Amniotic epithelial cell (primary cell): Measurements from ENCODE around the gene CD63.

Source experiments
- DNase-seq: peaks from one replicate; pipeline ENCODE4 v3.0.0-alpha.2; 2010; ENCODE audit warnings: low read depth

The CD63 gene

DNA sequence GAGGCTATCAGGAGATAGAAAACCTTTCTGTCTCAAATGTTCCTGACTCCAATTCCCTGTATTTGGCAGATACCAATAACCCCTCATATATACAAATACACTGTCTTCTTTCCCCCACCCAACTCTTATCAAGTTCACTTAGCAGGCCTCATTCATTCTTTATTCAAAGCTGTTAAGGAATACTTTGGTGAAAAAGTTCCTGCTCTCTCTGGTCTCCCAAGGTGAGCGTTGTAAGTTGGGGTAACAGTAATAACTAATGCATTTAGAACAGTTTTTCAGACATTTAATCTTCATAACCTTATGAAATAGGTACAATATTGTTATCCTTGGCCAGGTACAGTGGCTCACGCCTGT, 10.2 kb upstream of the CD63 start:
- no peak for DNase-seq

DNA sequence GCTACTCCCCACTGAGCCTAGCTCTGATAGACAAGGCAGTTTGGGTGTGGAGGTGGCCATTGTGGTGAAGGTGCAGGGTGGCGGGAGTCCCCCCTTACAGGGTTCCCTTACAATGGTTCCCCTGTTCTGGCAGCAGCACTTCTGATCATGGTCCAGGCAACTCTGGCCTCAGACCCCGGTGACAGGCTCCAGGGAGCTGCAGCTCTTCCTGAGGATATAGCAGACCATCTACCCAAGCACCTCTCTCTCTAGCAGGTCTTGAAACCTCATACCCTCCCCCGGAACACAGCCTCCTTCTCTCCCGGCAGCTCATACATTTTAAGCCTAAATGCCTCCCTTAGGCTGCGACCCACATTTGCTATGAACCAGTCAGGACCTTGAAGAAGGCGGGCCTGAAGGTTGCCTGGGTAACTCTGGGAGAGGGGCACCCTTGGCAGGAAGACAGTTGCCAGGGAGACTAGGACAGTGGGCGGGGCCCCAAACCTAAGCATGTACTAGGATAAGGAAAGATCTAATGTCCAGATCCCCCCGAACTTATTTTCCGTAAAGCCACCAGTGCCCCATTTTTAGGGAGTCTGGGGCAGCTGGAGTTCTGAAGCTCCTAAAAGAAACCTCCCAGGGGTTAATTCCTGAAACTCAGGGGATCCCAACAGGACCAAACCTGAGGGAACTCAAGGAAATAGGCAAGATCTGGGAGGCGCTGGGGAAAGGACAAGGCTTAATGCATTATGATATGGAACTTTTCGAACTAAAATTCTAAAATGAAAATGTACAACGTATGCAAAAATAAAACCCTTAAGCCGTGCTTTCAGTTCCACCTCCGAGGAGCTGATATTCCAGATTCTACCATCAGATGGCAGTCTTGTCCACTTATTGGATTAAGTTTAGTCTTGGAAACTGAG, 9.6 kb upstream of the CD63 start:
- DNase-seq = peak; percentile 89

DNA sequence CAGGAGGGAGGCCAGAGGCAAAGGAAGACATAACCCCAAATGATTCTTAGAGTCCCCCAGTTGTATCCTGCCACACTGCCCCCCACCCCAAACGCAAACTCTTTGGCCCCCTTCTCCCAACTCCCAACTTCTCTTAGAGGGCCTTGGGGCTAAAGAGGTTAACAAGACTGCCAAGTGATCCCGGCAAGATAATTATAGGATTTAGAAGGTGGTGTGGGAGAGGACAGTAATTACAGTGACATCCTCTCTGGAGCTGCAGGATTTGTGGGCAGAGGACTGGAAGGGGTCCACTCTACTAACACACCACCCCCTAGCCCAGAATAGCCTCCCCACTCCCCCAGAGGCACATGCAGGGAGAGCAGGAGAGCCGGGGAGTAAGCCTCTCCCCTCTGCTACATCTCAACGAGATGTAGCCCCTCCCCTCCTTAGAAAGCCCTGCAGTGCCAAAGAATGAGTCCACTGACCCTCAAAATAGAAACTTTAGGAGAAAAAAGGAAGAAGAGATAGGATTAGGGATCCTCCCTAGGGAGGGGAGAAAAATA, 8.8 kb upstream of the CD63 start:
- no peak for DNase-seq

DNA sequence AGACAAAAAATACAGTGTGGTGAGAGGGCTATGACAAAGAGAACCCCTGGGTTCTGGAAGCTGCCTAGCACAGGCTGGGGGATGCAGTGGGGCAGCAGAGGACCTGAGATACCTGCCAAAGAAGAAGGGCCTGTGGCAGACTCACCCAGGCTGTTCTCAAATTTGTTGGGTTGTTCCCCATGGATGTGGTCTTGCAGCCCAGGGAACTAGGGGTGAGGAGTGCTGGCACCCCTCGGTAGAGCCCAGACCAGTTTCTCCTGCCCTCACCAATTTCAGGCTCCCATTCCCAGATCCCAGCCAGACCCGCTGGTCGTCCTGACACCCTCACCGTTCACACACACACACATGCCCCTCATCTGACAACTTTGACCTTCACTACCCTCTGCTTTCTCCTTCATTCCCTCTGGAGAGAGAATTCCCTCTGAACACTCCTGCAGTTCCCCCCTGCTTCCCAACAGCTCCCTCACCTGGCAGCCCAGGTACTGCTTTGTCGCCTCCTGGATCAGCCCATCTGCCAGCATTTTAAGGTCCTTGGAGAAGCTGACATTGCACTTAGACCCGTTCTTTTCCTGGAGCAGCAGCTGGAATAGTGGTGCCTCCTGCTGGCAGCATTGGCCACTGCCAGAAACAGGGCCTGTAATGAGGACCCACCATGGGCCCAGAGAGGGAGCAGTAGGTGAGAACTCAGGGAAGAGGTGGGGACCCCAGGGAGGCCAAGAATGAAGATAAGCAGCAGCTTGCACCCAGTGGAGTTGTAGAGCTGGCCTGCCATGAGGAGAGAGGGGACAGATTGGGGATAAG, 8.2 kb upstream of the CD63 start:
- DNase-seq = peak; percentile 64

DNA sequence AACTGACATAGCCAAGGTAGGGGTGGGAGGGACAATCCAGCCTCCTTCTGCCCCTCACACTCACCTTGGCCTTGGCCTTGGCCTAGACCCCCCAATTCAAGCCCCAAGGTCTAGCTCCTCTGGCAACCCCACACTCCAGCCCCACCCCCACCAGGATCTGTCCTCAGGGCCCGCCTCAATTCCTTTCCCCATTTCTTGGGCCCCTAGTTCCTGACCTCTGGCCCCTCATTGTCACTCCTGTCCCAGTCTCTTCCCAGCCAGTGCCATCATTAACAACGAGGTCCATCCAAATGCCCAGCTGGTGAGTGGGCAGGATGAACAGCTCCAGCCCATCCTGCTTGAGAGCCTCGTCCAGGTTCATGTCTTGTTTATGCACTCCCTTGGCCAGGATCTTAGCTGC, 7.3 kb upstream of the CD63 start:
- DNase-seq = no peak

DNA sequence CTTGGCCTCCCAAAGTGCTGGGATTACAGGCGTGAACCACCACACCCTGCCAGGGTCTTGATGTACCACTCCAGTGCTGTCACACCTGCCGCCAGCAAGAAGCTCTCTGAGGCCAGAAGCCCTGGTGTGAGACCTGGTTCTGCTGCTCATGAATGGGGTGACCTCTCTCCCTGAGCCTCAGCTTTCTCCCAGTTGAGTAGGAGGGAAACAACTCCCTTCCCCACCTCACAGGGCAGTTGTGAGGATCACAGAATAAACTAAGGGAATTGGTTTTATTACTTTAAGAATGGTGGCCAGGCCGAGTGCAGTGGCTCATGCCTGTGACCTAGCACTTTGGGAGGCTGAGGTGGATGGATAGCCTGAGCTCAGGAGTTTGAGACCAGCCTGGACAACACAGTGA, 5.8 kb upstream of the CD63 start:
- DNase-seq = no peak

DNA sequence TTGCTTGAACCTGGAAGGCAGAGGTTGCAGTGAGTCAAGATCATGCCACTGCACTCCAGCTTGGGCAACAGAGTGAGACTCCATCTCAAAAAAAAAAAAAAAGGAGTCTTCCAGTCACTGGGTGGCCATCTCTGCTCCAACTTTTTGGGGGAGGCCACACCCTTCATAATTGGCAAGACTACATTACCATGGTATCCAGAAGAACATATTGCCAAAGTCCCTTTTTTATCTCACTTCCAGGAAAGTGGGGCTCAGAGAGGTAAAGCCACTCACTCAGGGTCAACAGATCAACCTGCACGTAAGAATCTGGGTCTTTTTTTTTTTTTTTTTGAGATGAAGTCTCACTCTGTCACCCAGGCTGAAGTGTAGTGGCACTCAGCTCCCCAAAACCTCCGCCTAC, 5.0 kb upstream of the CD63 start:
- DNase-seq = no peak

DNA sequence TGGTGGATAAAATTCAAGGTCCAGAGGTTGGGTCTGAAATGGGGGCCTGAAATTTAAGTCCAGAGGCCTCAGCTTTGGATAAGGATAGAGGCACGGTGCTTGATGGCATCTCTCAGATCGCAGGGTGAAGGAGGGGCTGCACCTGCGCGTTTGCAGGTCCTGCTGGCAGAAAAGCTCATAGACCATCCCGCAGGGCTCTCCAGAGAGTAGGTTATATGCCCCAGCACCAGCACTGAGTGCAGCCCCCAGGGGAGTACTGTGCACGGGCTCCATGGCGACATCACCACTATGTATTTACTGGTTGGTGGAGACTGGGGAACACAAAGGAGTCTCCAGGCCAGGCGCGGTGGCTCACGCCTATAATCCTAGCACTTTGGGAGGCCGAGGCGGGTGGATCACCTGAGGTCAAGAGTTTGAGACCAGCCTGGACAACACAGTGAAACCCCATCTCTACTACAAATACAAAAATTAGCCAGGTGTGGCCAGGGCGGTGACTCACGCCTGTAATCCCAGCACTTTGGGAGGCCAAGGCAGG, 4.3 kb upstream of the CD63 start:
- no peak for DNase-seq

DNA sequence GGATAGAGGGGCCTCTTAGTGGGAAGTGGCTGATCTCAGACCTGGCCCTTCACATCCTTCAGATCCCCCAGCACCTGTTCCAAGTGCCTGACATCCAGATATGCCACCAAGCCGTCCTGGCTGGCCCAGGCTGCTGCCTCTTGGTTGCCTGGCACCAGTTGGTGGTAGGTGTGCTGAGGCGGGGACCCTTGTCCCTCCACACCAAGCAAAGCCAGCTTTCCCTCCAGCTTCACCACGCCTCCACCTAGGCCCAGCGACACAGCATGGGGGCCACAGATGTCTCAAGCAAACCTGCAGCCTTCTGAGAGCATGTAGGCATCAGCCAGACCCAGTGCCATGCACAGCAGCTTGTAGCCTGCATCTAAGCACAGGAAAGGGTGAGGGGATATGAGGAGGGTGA, 3.5 kb upstream of the CD63 start:
- no peak for DNase-seq

DNA sequence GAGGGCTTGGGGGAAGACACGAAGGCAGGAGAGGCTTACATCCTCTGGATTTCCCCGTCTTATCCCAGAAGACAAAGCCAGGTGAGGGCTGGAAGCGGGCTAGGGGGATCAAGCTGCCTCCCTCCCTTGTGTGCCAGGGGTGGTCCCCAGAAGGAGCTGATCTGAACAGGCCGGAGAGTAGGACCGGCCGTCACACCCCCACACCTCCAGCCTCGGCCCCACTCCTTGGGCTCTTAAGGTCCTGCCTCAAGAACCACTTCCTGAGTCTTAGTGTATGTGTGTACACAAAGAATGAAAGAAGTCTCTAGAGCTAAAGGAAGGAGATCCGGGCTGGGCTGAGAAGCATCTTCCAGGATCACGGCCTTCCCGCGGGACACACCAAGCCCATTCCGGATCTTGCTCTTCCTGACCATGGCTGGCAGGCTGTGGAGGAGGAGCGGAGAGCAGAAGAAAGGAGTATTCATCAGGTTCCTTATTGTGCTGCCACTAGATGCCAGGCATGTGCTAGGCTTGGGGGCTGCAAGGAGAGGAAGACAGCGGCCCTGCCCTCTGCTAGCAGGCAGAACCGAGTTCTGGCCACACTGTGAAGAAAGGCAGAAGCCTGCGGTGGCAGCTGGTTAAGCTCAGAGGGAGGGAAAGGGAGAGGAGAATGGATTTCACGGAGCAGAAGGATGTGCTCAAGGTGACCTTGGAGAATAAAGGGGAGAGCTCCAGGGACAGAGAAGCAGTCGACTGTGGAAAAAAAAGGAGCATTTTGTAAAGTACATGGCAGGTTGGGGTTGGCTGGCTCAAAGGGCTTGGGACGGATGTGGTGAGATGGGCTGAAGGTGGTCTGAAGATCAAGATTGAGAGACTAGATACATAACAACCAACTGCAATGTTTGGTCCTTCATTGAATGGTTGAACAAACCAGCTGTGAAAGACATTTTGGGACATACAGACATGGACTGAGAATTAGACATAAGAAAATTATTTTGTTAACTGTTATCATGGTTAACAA, 1.3 kb upstream of the CD63 start:
- peak; percentile 68 for DNase-seq

DNA sequence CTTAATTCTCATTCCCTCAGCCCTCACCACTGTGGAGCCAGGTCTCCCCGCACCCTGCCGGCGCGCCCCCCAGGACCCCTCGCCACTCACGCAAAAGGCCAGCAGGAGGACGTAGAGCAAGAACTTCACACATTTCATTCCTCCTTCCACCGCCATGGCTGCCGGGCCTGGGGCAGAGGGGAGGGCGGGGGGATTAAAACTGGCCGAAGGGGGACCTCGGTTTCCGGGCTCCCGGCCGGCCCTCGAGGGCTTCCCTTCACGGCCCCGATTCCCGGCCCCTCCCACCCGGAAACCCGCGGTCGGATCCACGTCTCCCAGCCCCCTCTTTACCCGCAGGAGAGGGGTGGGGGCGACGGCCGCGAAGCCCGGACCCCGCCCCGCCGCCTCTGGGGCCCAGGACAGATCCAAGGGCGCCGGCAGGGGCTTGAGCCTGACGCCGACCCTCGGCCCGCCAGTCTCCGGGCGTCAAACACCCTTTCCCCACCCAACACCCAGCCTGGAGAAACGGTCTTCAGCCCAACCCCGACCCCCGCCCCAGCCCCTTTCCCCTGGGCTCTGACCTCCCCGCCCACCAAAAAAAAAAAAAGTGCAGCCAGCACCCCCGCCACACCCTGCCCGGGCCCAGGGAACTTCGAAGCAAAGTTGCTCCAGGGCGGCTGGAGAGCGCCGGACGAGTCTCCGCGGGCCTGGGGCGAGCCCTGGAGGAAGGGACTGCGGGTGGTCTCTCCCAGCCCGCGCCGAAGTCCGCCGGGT, 447 bp downstream of the CD63 start:
- DNase-seq = peak; percentile 62

DNA sequence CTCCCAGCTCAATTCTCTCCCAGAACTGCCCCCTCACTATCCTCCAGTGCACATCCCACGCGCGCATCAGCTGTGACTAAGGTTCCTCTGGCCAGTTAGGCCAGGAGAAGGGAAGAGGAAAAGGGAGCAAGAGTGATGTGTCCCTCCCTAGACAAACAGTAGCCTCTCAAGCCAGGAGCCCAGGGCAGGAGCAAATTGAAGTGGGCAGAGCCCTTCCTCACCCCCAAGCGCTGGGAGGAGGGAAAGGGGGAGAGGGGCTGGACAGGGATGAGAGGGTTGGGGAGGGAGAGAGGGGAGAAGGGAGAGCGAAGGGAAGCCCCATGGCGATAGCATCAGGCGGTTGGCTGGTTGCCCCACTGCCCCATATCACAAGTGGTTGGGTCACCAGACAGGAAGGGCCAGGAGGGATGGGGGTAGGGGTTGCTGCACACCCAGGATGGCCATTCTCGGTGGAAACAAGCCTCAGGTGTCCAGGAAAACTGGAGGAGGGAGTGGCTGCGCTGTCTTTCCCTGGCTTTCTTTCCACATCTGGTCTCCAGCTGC, 1.1 kb downstream of the CD63 start:
- peak; percentile 79 for DNase-seq

DNA sequence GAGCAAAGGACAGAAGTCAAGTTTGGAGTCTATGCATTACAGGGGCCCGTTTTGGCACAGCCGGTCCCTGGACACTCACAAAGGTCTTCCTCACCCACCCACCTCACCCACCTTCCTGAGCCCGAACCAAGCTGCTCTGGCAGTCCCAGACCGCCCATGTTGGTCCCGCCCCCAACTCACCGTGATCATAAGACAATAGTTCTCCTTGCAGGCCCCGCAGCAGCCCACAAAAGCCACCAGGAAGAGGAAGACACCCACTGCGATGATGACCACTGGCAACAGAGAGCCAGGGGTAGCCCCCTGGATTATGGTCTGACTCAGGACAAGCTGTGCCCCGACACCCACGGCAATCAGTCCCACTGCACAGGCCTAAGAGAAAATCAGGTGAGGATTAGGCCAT, 1.8 kb downstream of the CD63 start:
- no peak for DNase-seq

DNA sequence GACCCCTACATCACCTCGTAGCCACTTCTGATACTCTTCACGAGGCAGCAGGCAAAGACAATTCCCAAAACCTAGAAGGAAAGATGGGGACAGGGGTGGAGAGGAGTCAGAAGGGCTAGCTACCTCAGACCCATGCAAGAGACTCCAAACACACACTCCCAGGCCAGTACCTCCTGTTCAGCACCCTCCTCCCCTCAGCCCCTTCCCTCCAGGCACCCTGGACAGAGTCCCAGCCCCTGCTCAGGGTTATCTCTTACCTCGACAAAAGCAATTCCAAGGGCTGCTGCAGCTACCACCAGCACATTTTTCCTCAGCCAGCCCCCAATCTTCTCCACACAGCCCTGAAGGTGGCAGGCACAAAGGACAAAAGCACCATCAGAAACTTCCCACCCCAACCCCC, 3.3 kb downstream of the CD63 start:
- DNase-seq = no peak

DNA sequence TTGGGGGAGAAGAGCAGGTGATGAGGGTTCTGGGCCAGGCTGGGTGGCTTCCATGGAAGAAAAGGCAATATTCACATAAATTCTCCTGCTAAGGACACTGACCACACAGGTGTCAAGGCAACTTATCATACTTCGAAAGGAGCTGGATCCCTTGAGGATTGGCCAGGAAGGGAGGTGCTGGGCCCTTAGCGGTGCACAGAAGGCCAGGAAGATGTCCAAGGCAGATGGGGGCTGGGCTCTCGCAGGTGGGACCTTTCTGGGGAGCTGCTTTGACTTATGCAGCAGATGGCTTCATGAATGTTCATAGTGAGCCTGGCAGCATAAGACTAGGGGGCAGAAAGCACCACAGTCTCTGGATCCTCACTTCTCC, 3.9 kb downstream of the CD63 start:
- DNase-seq = no peak

DNA sequence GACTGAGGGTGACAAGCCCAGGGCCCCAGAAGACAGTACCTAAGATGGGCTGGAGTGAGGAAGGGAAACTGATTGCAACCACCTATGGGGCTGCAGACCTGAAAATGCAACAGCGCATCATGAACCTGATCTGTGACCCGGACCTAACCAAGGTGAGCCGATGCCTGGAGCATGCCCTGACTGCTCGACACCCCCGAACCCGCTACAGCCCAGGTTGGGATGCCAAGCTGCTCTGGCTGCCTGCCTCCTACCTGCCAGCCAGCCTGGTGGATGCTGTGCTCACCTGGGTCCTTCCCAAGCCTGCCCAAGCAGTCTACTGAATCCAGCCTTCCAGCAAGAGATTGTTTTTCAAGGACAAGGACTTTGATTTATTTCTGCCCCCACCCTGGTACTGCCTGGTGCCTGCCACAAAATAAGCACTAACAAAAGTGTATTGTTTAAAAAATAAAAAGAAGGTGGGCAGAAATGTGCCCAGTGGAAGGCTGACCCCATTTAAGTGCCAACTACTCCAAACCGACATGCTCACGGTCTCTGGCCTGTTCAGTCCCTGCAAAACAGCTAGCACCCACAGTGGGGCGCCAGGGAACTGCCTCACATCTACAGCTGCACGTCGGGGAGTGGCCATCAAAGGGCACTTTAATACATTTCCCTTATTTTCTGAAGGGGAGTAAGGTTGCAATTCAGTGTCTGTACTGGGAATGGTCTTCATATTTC, 4.4 kb downstream of the CD63 start:
- peak; percentile 65 for DNase-seq

DNA sequence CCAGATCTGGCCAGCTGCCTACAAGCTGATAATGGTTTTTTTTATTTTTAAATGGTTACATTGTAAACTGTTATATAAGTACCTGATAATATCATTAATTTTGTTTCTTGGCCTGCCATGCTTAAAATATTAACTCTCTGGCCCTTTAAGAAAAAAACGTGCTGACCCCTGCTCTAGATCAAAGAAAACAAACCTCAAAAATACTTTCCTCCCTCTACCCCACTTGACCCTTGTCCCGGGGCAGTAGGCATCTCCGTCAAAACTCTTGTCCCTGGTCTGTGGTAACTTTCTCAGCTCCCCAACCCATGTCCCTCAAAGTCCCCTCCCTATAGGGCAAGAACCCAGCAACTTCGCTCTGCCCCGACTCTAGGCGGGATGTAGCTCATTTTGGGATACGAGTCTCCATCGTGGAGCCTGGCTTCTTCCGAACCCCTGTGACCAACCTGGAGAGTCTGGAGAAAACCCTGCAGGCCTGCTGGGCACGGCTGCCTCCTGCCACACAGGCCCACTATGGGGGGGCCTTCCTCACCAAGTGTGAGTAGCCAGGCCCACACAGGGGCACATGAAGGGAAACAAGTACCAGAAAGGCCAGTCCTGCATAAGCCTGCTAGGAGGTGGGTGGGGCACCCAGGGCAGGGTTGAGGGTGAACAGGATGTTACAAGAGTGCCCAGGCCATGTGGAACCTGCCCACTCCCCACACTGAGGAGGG, 5.1 kb downstream of the CD63 start:
- DNase-seq = no peak

DNA sequence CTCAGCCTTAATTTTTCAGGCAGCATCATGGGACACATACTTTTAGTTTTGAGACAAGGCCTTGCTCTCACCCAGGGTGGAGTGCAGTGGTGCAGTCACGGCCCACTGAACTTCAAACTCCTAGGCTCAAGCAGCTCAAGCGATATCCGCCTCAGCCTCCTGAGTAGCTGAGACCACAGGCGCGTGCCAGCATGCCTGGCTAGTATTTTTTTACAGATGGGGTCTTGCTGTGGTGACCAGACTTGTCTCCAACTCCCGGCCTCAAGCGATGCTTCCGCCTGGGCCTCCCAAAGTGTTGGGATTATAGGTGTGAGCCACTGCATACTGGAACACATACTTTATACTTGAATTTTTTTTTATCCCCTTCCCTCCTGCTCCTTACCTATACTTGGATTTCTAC, 5.9 kb downstream of the CD63 start:
- DNase-seq = no peak

DNA sequence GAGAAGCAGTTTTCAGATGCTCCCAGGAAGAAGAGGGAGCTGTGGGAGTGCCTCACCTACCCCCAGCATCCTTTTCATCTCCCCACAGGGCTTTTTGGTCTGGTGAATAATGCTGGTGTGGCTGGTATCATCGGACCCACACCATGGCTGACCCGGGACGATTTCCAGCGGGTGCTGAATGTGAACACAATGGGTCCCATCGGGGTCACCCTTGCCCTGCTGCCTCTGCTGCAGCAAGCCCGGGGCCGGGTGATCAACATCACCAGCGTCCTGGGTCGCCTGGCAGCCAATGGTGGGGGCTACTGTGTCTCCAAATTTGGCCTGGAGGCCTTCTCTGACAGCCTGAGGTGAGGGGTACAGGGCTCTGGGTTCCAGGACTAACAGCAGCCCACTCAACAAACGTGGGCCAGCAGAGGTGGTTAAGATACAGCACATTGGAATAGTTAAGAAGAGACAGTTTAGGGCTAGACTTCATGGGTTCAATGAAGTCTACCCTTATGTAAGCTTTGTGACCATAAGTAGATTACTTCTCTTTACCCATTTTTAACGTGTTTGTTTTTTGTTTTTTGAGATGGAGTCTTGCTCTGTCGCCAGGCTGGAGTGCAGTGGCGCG, 7.1 kb downstream of the CD63 start:
- no peak for DNase-seq
